ACHN (cell line): Measurements from ENCODE around the gene STK4.
A peak's percentile ranks its signal among the peaks of the same experiment; 100 is the strongest.
"Not testable (repeated sequence)": the region's sequence is repeated elsewhere in the genome, so short reads cannot be mapped to it uniquely, and the experiment has no call there.

ENCODE experiments used
- DNase-seq: peaks from one replicate; pipeline ENCODE4 v3.0.0-alpha.2; 2015
- in situ Hi-C: cut with HindIII; loops from 2 replicates; pipeline ENCODE4 v1.10.0; 2017; ENCODE audit warnings: low sequenced_read_pairs, low pct_ligation_motif_present, low pct_unique_long_range_greater_than_20kb

The STK4 gene

GRCh38 chr20:44973053-44973452 is 6.7 kb downstream of the STK4 start:
- DNase-seq: no peak
- in situ Hi-C loops: no loop called here

GRCh38 chr20:44976698-44977097 is 10.4 kb downstream of the STK4 start:
- DNase-seq: no peak
- in situ Hi-C loops: no loop called here

GRCh38 chr20:44979090-44979621 is 12.8 kb downstream of the STK4 start:
- no peak for DNase-seq
- in situ Hi-C loops: no loop called here

DNA sequence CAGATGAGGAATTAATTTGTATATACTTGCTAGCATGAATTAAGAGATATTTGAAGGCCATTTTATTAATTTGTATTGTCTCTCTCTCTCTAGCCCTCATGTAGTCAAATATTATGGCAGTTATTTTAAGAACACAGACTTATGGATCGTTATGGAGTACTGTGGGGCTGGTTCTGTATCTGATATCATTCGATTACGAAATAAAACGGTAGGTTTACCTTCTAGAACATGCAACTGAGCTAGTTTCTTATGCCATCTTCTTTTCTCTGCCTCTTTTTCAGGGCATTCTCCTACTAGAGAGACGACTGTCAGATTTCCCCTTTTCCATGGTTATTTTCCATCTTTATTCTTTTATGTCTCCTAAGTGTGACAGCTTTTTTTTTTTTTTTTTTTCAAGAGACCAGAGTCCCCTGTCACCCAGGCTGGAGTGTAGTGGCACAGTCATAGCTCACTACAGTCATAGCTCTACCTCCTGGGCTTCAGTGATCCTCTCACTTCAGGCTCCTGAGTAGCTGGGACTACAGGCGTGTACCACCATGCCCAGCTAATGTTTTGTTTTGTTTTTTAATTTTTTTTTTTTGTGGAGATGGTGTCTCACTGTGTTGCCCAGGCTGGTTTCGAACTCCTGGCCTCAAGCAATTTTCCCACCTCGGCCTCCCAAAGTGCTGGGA is 15.6 kb downstream of the STK4 start:
- no peak for DNase-seq
- in situ Hi-C loops: no loop called here

DNA sequence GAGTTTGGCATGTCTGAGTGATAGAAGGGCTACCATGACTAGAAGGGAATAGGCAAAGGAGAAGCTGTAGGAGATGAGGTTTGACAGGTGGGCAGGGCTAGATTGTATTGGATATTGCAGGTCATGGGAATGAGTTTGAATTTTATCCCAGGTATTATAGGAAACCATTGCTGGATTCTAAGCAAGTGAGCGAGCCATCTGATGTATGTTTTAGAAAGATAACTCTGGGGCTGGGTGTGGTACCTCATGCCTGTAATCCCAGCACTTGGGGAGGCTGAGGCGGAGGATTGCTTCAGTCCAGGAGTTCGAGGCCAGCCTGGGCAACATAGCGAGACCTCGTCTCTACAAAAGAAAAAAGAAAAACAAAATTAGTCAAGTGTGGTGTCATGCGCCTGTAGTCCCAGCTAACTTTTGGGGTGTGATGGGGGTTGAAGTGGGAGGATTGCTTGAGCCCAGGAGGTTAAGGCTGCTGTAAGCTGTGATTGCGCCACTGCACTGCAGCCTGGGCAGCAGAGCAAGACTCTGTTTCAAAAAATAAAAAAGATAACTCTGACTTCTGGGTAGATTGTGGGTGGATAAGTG is 16.9 kb downstream of the STK4 start:
- in situ Hi-C loops: no loop called here
- DNase-seq: no peak

DNA sequence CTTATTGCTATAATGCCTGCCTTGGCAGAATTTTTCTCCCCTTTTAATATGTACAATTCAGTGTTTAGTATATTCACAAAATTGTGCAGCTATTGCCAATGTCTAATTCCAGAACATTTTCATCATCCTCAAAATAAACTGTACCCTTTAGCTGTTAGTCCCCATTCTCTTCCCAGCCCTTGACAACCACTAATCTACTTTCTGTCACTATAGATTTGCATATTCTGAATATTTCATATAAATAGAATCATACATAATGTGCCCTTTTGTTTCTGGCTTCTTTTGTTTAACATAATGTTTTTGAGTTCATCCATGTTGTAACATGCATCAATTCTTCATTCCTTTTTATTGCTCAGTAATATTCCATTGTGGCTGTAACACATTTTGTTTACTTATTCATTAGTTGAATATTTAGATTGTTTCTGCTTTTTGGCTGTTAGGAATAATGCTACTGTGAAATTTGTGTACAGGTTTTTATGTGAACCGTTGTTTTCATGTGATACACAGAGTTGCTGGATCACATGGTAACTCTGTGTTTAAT is 22.4 kb downstream of the STK4 start:
- no peak for DNase-seq
- in situ Hi-C loops: no loop called here

DNA sequence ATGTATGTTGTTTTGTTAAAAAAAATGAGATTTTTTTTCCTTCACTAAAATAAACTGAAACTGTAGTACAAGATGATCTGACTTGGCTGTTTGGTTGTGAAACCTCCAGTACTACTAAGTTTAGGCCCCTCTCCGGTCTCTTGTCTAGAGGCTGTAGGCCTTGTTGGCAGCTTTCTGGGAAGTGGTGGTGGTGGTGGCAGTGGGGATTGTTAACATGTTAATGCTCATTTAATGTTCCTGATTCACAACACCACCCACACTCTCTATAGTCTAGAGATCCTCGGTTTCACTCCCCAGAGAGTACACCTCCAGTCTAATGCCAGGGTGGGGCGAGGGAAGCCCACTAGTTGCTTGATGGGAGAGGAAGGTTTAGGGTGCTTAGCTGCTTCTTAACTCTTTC is 24.1 kb downstream of the STK4 start:
- in situ Hi-C loops: no loop called here
- no peak for DNase-seq

DNA sequence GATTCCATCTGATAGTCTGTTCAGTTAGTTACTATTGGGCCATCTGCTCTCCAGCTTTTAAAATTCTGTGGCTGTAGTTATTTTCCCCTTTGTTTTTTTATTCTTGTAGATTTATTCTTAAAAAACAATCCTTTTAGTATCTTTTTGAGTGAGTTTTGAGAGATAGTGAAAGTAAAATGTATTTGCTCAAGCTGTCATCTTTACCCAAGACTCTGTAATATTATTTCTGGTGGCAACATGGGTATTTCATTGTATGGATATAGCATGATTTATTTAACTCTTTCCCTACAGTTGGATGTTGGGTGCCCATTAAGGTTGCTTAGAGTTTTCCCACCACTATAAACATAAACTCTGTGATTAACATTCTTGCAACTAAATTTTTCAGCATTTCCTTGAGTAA is 24.6 kb downstream of the STK4 start:
- DNase-seq: no peak
- in situ Hi-C loops: no loop called here

- in situ Hi-C loops: no loop called here
- DNase-seq: peak; percentile 10
Observed at GRCh38 chr20:44993343-44993742, 27.0 kb downstream of the STK4 start.

DNA sequence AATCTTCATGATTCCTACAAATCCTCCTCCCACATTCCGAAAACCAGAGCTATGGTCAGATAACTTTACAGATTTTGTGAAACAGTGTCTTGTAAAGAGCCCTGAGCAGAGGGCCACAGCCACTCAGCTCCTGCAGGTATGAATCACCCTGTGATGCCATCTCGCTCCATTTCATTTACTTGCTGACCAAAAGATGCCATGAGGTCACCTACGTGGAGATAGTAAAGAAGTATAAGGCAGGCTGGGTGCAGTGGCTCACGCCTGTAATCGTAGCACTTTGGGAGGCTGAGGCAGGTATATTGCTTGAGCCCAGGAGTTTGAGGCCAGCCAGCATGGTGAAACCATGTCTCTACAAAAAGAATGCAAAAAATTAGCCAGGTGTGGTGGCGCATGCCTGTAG is 30.9 kb downstream of the STK4 start:
- DNase-seq: no peak
- in situ Hi-C loops: no loop called here

DNA sequence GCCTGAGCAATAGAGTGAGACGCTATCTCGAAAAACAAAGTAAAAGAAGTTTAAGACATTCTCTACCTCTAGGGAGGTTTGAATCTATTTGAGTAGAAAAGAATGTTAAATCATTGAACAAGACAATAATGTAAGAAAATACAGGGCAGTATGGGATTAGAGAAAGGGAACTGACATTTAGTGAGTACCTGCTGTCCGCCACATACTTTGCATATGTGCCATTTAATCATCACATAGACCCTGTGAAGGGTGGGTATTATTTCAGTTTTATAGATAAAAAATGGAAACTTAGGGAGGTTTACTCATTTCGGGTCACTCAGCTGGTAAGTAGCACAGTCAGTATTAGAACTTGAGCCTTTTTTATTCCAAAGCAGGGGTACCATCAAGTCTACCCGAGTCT is 31.4 kb downstream of the STK4 start:
- DNase-seq: no peak
- in situ Hi-C loops: no loop called here

DNA sequence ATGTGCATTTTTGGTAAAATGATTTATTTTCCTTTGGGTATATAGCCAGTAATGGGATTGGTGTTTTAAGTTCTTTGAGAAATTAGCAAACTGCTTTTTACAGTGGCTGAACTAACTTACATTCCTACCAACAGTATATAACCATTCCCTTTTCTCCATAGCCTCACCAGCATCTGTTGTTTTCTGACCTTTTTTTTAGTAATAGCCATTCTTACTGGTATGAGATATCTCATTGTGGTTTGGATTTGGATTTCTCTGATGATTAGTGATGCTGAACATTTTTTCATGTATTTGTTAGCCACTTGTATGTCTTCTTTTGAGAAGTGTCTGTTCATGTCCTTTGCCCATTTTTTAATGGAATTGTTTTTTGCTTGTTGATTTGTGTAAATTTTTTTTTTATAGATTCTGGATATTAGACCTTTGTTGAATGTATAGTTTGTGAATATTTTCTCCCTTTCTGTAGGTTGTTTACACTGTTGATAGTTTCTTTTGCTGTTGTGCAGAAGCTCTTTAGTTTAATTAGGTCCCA is 42.3 kb downstream of the STK4 start:
- in situ Hi-C loops: no loop called here
- no peak for DNase-seq

GRCh38 chr20:45010399-45010828 is 44.1 kb downstream of the STK4 start:
- in situ Hi-C loops: no loop called here
- no peak for DNase-seq

GRCh38 chr20:45011108-45011526 is 44.8 kb downstream of the STK4 start:
- in situ Hi-C loops: no loop called here
- peak; percentile 65 for DNase-seq

- in situ Hi-C loops: no loop called here
- DNase-seq: peak; percentile 75
Observed at GRCh38 chr20:45012682-45013302, 46.5 kb downstream of the STK4 start.

DNA sequence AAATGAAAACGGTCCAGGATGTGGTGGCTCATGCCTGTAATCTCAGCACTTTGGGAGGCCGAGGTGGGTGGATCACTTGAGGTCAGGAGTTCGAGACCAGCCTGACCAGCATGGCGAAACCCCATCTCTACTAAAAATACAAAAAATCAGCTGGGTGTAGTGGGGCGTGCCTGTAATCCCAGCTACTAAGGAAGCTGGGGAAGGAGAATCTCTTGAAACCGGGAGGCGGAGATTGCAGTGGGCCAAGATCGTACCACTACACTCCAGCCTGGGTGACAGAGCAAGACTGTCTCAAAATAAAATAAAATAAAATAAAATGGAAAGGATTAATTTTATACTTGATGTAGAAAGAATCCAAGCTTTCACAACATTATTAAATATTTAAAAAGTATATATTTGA is 47.8 kb downstream of the STK4 start:
- DNase-seq, in situ Hi-C loops: not testable (repeated sequence)

DNA sequence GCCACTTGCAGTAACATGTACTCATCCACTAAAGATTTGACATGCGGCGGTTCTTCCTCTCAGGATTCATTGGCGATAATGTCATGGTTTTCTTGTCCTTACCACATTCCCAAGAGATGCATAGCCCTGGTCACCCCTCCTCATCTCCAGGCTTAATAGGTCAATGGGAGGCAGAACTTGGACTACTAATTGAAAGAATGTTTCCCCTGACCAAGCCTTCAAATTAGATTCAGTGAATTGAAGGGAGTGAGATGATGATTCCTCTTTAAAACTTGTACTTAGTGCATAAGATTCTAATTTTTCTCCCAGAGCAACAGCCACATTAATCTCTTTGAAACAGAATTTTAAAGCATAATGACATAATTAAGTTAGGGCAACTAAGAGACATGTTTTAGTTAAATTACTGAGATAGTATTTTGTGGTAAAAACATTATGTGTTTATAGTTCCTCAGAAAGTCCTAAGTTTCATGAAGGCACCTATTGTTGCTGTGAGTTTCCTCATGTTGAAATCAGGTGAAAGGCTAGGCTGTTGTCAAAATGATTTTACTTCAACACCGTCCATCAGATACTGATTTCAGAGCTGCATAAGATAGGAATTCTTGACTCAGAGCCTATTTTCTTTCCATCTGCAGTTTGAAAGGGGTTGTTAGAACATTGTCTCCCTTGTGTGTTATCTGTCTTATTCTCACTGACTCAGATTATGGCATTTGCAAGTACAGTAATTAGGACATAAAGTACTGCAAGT is 48.5 kb downstream of the STK4 start:
- in situ Hi-C loops: no loop called here
- DNase-seq: no peak

DNA sequence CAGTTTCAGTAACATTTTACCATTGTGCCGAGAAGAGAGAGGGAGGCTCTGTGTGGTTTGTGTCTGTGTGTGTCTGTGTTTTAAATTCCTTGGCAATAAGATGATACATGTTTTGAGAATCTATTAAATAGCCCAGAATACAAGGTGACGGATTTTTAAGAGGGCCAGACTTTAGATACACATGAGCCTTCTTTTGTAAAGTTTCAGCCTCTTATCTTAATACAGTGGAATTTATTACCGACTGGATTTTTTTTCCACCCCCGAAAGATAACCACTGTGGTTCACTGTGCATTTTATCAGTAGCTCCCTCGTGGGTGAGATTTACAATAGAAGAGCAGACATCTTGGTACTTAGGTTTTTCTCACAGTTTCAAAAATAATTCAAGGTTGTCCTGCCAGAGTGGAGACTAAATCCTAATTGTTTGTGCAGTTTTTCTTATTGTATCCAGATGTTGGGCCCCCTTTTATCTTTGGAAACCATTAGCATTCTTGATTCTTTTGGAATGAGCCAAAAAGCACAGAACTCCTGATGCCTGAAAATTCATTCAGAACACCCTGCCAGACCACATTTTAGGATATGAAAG is 49.9 kb downstream of the STK4 start:
- DNase-seq: no peak
- in situ Hi-C loops: no loop called here
